Astrocyte (in vitro differentiated cells and primary cell): ENCODE measurements around the gene TMEM259. TPM values are rescaled to one million over a fixed set of nuclear protein-coding genes. Genes with fewer than 3 reads are reported as not detected.
A peak's percentile ranks its signal among the peaks of the same experiment; 100 is the strongest.

Source experiments
- DNase-seq: peaks from one replicate; pipeline ENCODE4 v3.0.0-alpha.2; 2010; ENCODE audit warnings: low read depth
- FAIRE-seq: peaks from 2 replicates; lab custom pipeline; 2011; peaks lifted over from hg19 to GRCh38; lab: Jason Lieb, UNC
- H2AFZ ChIP-seq: 2 replicates; pipeline ENCODE4 v1.6.0; 2012; ENCODE audit warnings: low read depth, low read length, inconsistent platforms
- H3K27ac ChIP-seq: 2 replicates; pipeline ENCODE4 v1.5.1; 2011; ENCODE audit warnings: low read depth, low read length, inconsistent platforms
- H3K27me3 ChIP-seq: 2 replicates; pipeline ENCODE4 v1.6.0; 2011; ENCODE audit warnings: low read length, inconsistent platforms; ENCODE audit not compliant: insufficient read depth
- H3K36me3 ChIP-seq: 2 replicates; pipeline ENCODE4 v1.5.1; 2011; ENCODE audit warnings: low read length, inconsistent platforms; ENCODE audit not compliant: insufficient read depth
- H3K4me1 ChIP-seq: 2 replicates; pipeline ENCODE4 v1.5.1; 2011; ENCODE audit warnings: low read length, inconsistent platforms; ENCODE audit not compliant: insufficient read depth
- H3K4me2 ChIP-seq: 2 replicates; pipeline ENCODE4 v1.6.0; 2012; ENCODE audit warnings: low read length, inconsistent platforms
- H3K4me3 ChIP-seq: 2 replicates; pipeline ENCODE4 v1.5.1; 2011; ENCODE audit warnings: low read depth, mild to moderate bottlenecking, low read length, inconsistent platforms; ENCODE audit not compliant: insufficient read depth
- H3K79me2 ChIP-seq: 2 replicates; pipeline ENCODE4 v1.6.0; 2012; ENCODE audit warnings: mild to moderate bottlenecking, low read length, inconsistent platforms; ENCODE audit not compliant: insufficient read depth
- H3K9ac ChIP-seq: 2 replicates; pipeline ENCODE4 v1.6.0; 2012; ENCODE audit warnings: mild to moderate bottlenecking, low read length, inconsistent platforms
- H3K9me3 ChIP-seq: 2 replicates; pipeline ENCODE4 v1.5.1; 2012; ENCODE audit warnings: low read depth, mild to moderate bottlenecking, low read length, inconsistent platforms; ENCODE audit not compliant: insufficient read depth
- H4K20me1 ChIP-seq: 2 replicates; pipeline ENCODE4 v1.6.0; 2012; ENCODE audit warnings: low read length, inconsistent platforms; ENCODE audit not compliant: insufficient read depth
- H3K27ac Mint-ChIP-seq: one replicate; pipeline ENCODE4 v1.8.0; 2021; ENCODE audit warnings: mild to moderate bottlenecking, mixed read lengths; ENCODE audit not compliant: unreplicated experiment
- H3K27me3 Mint-ChIP-seq: one replicate; pipeline ENCODE4 v1.8.0; 2021; ENCODE audit warnings: low read depth, mixed read lengths; ENCODE audit not compliant: unreplicated experiment
- H3K36me3 Mint-ChIP-seq: one replicate; pipeline ENCODE4 v1.8.0; 2021; ENCODE audit warnings: low read depth, mixed read lengths; ENCODE audit not compliant: unreplicated experiment
- H3K4me1 Mint-ChIP-seq: one replicate; pipeline ENCODE4 v1.8.0; 2021; ENCODE audit warnings: low read depth, mixed read lengths; ENCODE audit not compliant: unreplicated experiment
- H3K4me3 Mint-ChIP-seq: one replicate; pipeline ENCODE4 v1.8.0; 2021; ENCODE audit warnings: mild to moderate bottlenecking, moderate library complexity, mixed read lengths; ENCODE audit not compliant: unreplicated experiment
- H3K9me3 Mint-ChIP-seq: one replicate; pipeline ENCODE4 v1.8.0; 2021; ENCODE audit warnings: mild to moderate bottlenecking, mixed read lengths; ENCODE audit not compliant: unreplicated experiment
- EZH2 ChIP-seq: IDR thresholded peaks from 2 replicates; pipeline ENCODE4 v1.6.1; 2012; ENCODE audit warnings: mild to moderate bottlenecking, low read length, inconsistent platforms; ENCODE audit not compliant: insufficient read depth
- total RNA-seq: library from RNA; stranded (reverse); gene quantifications from 2 replicates; pipeline ENCODE4 v1.2.1, GENCODE V29; 2021
- TF ChIP-seq, protein P1 (sequence below): IDR thresholded peaks from 2 replicates; pipeline ENCODE4 v1.5.1; 2011; ENCODE audit warnings: low read depth, mild to moderate bottlenecking, inconsistent platforms, low read length, moderate library complexity; ENCODE audit not compliant: insufficient read depth

Gene TMEM259
- total RNA-seq, 1 donor from 2014 or later = 155 TPM

DNA sequence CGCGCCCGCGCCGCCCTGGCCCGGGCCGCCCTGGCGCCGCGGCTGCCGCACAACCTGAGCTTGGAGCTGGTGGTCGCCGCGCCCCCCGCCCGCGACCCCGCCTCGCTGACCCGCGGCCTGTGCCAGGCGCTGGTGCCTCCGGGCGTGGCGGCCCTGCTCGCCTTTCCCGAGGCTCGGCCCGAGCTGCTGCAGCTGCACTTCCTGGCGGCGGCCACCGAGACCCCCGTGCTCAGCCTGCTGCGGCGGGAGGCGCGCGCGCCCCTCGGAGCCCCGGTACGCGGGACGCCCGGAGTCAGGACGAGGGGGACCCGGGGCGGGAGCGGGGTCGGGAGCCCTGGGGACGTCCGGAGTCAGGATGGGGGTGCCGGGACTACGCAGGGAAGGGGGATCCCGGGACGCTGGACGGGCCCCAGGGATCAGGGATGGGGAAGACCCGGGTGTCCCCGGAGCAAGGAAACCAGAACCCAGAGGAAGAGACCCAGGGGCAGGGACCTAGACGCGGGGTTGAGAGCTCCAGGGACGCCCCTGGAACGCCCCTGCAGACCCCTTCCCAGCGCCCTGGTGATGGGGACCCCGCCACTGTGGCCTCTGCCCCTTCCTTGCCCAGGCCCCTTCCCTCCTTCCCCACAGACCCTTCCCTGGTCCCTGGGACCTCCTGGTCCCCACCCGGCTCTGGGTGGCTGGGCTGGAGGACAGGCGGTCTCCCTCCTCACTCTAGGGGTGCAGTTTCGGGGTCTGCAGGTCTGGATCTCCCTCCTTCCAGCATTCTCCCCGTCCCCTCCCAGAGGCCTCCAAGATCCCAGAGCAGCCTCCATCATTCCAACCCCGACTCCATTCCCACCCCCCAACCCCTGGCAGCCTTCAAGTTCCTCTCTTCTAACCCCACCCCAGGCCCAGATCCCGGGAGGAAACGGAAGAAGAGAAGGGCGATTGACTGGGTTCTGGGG lies 20.1 kb downstream of the TMEM259 start:
- peaks cover 24% of the 10 kb centered on the region for H3K27me3 Mint-ChIP-seq
- H3K27me3 ChIP-seq = peaks cover 31% of the 10 kb centered on the region
- no peaks in the 10 kb centered on the region for H3K9me3 ChIP-seq
- H3K27ac ChIP-seq = no peak overlapping the region
- peaks cover 12% of the 10 kb centered on the region for H4K20me1 ChIP-seq
- no peak overlapping the region for H3K27ac Mint-ChIP-seq
- H3K4me2 ChIP-seq = peak overlapping the region; percentile 36
- H3K36me3 ChIP-seq = no peaks in the 10 kb centered on the region
- no peak for FAIRE-seq
- peaks cover 8% of the 10 kb centered on the region for H3K4me1 ChIP-seq
- H2AFZ ChIP-seq = no peak overlapping the region
- H3K4me3 Mint-ChIP-seq = peak overlapping the region; percentile 62
- H3K9ac ChIP-seq = no peak overlapping the region
- H3K4me1 Mint-ChIP-seq = no peaks in the 10 kb centered on the region
- no peak overlapping the region for H3K4me3 ChIP-seq
- H3K9me3 Mint-ChIP-seq = no peaks in the 10 kb centered on the region
- H3K36me3 Mint-ChIP-seq = peaks cover 2% of the 10 kb centered on the region
- no peak for DNase-seq
- TF ChIP-seq EZH2 = no peak
- TF ChIP-seq, protein P1, sequence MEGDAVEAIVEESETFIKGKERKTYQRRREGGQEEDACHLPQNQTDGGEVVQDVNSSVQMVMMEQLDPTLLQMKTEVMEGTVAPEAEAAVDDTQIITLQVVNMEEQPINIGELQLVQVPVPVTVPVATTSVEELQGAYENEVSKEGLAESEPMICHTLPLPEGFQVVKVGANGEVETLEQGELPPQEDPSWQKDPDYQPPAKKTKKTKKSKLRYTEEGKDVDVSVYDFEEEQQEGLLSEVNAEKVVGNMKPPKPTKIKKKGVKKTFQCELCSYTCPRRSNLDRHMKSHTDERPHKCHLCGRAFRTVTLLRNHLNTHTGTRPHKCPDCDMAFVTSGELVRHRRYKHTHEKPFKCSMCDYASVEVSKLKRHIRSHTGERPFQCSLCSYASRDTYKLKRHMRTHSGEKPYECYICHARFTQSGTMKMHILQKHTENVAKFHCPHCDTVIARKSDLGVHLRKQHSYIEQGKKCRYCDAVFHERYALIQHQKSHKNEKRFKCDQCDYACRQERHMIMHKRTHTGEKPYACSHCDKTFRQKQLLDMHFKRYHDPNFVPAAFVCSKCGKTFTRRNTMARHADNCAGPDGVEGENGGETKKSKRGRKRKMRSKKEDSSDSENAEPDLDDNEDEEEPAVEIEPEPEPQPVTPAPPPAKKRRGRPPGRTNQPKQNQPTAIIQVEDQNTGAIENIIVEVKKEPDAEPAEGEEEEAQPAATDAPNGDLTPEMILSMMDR = no peak
- no peaks in the 10 kb centered on the region for H3K79me2 ChIP-seq

DNA sequence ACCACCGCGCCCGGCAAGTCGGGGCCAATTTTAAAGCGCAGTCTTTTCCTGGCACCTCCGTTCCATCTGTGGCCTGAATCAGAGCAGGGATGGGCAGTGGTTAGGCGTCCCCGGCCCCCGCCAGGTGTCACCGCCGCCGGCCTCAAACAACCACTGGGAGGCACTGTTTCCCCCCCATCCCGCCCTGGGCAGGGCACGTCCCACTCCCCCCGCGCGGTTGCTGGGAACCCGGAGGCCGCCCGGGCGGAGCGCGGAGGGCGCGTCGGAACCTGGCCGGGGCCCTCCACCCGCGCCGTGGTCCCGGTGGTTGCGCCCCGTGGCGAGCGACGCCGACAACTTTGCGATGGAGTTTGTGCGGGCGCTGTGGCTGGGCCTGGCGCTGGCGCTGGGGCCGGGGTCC lies 20.8 kb downstream of the TMEM259 start, which contains the start of gene GRIN3B:
Gene GRIN3B, plus strand, starts transcription at position 325 of the 400 bp plus-strand sequence. Its CDS starts 19 bp downstream, at position 344.
- DNase-seq = no peak
- Mint-ChIP-seq H3K27ac (peak within 1 kb of the TSS; percentile 82), H3K27me3 (peaks cover 24% of the 10 kb centered on the region), H3K9me3 (no peaks in the 10 kb centered on the region), H3K36me3 (peaks cover 2% of the 10 kb centered on the region), H3K4me3 (peak within 1 kb of the TSS; percentile 62), H3K4me1 (no peaks in the 10 kb centered on the region)
- H3K9ac ChIP-seq = no peak within 1 kb of the TSS
- H3K4me2 ChIP-seq = peak within 1 kb of the TSS; percentile 36
- H4K20me1 ChIP-seq = peaks cover 19% of the 10 kb centered on the region
- FAIRE-seq = no peak
- H3K36me3 ChIP-seq = no peaks in the 10 kb centered on the region
- peaks cover 34% of the 10 kb centered on the region for H3K27me3 ChIP-seq
- no peaks in the 10 kb centered on the region for H3K79me2 ChIP-seq
- no peak within 1 kb of the TSS for H3K4me3 ChIP-seq
- H3K9me3 ChIP-seq = no peaks in the 10 kb centered on the region
- no peak within 1 kb of the TSS for H2AFZ ChIP-seq
- H3K4me1 ChIP-seq = peaks cover 8% of the 10 kb centered on the region
- H3K27ac ChIP-seq = no peak within 1 kb of the TSS
- peak; percentile 63 for TF ChIP-seq EZH2
- TF ChIP-seq, protein P1 = no peak
